HG02763 (cell line): ENCODE data around the gene IL31.

Source experiments
- ATAC-seq: cut with Tn5 transposase; IDR thresholded peaks from one replicate; pipeline ENCODE4 v1.9.1; 2021; ENCODE audit warnings: mild to moderate bottlenecking, moderate library complexity; ENCODE audit not compliant: unreplicated experiment

IL31 gene

GRCh38 chr12:122159882-122160281 lies 14.1 kb downstream of the IL31 start:
- no peak for ATAC-seq

GRCh38 chr12:122158700-122159285 lies 15.2 kb downstream of the IL31 start:
- no peak for ATAC-seq

- no peak for ATAC-seq
Observed at GRCh38 chr12:122155705-122156104, 18.3 kb downstream of the IL31 start.

GRCh38 chr12:122152754-122153153 lies 21.3 kb downstream of the IL31 start:
- no peak for ATAC-seq

- no peak for ATAC-seq
Observed at GRCh38 chr12:122150127-122150681, 23.8 kb downstream of the IL31 start.

- no peak for ATAC-seq
Observed at GRCh38 chr12:122148657-122149056, 25.4 kb downstream of the IL31 start.

GRCh38 chr12:122147514-122148290 lies 26.3 kb downstream of the IL31 start:
- ATAC-seq, result no peak

GRCh38 chr12:122145505-122146330 lies 28.3 kb downstream of the IL31 start:
- ATAC-seq, result no peak

GRCh38 chr12:122144885-122145284 lies 29.1 kb downstream of the IL31 start:
- no peak for ATAC-seq

- no peak for ATAC-seq
Observed at GRCh38 chr12:122142857-122143256, 31.2 kb downstream of the IL31 start.

- ATAC-seq, result no peak
Observed at GRCh38 chr12:122141911-122142725, 31.9 kb downstream of the IL31 start.

- ATAC-seq, result no peak
Observed at GRCh38 chr12:122140467-122141257, 33.4 kb downstream of the IL31 start.

GRCh38 chr12:122139941-122140340 lies 34.1 kb downstream of the IL31 start:
- ATAC-seq, result no peak

GRCh38 chr12:122139266-122139665 lies 34.8 kb downstream of the IL31 start:
- ATAC-seq, result no peak

GRCh38 chr12:122138616-122139015 lies 35.4 kb downstream of the IL31 start:
- no peak for ATAC-seq

- ATAC-seq, result no peak
Observed at GRCh38 chr12:122138181-122138580, 35.8 kb downstream of the IL31 start.

GRCh38 chr12:122137681-122138080 lies 36.3 kb downstream of the IL31 start:
- no peak for ATAC-seq

- ATAC-seq, result no peak
Observed at GRCh38 chr12:122137229-122137628, 36.8 kb downstream of the IL31 start.

- ATAC-seq, result no peak
Observed at GRCh38 chr12:122135437-122136031, 38.5 kb downstream of the IL31 start.
